PC-9 (cell line): ENCODE data around the gene PITPNB. TPM values are rescaled to one million over a fixed set of nuclear protein-coding genes. Genes with fewer than 3 reads are reported as not detected.
A peak's percentile ranks its signal among the peaks of the same experiment; 100 is the strongest.

Experiments
- BruUV-seq: library from RNA; stranded (reverse); fragments of 400-500 nt; replicated peaks from 2 replicates; lab custom pipeline; 2021; lab: Mats Ljungman, UMichigan
- CTCF ChIA-PET: fragments of 300-600 bp; sonication (Branson Sonifier 250); formaldehyde crosslinking; loops from one replicate; lab custom pipeline; 2022; ENCODE audit warnings: antibody characterized with exemption; lab: Charles Lee
- POLR2A ChIA-PET: fragments of 300-600 bp; sonication (Branson Sonifier 250); formaldehyde crosslinking; loops from one replicate; lab custom pipeline; 2022; ENCODE audit warnings: antibody characterized with exemption; ENCODE audit not compliant: unreplicated experiment; lab: Charles Lee
- DNase-seq, 2 experiments: peaks; one replicate each; pipeline versions ENCODE4 v3.0.0 to v3.0.0-alpha.2; 2015 to 2022; ENCODE audit warnings: mixed read lengths in 1 of 2
- H2AFZ ChIP-seq: fragments of 200-600 bp; sonication (generic); 2 replicates; pipeline ENCODE4 v1.8.1; 2017; ENCODE audit warnings: antibody characterized with exemption
- H3F3A ChIP-seq: fragments of 200-600 bp; sonication (generic); 2 replicates; pipeline ENCODE4 v1.8.1; 2017; ENCODE audit warnings: antibody characterized with exemption, mild to moderate bottlenecking, low read depth; ENCODE audit not compliant: insufficient read depth
- H3K27ac ChIP-seq: fragments of 200-600 bp; sonication (generic); 2 replicates; pipeline ENCODE4 v1.6.1; 2016; ENCODE audit warnings: mixed run types
- H3K27me3 ChIP-seq: fragments of 200-600 bp; sonication (generic); 2 replicates; pipeline ENCODE4 v1.6.1; 2016; ENCODE audit warnings: low read depth, mixed run types; ENCODE audit not compliant: insufficient read depth
- H3K36me3 ChIP-seq: fragments of 200-600 bp; sonication (generic); 2 replicates; pipeline ENCODE4 v1.6.1; 2016; ENCODE audit warnings: low read depth, mixed run types
- H3K4me1 ChIP-seq: fragments of 200-600 bp; sonication (generic); replicated peaks from 2 replicates; pipeline ENCODE4 v1.6.1; 2016; ENCODE audit warnings: mixed run types; ENCODE audit not compliant: insufficient read depth
- H3K4me2 ChIP-seq: fragments of 200-600 bp; sonication (generic); 2 replicates; pipeline ENCODE4 v1.6.1; 2017; ENCODE audit warnings: mixed run types
- H3K4me3 ChIP-seq: fragments of 200-600 bp; sonication (generic); 2 replicates; pipeline ENCODE4 v1.6.1; 2016; ENCODE audit warnings: mixed run types
- H3K79me2 ChIP-seq: fragments of 200-600 bp; sonication (generic); 2 replicates; pipeline ENCODE4 v1.6.1; 2017; ENCODE audit warnings: low read depth, mixed run types
- H3K9me2 ChIP-seq: fragments of 200-600 bp; sonication (generic); 2 replicates; pipeline ENCODE4 v1.8.1; 2017; ENCODE audit warnings: mild to moderate bottlenecking; ENCODE audit not compliant: insufficient read depth
- H3K9me3 ChIP-seq: fragments of 200-600 bp; sonication (generic); 2 replicates; pipeline ENCODE4 v1.8.1; 2016; ENCODE audit warnings: low read depth; ENCODE audit not compliant: insufficient read depth
- H4K20me1 ChIP-seq: fragments of 200-600 bp; sonication (generic); 2 replicates; pipeline ENCODE4 v1.8.1; 2017; ENCODE audit not compliant: insufficient read depth
- CTCF ChIP-seq: fragments of 200-600 bp; sonication (generic); conservative IDR thresholded peaks from 2 replicates; pipeline ENCODE4 v1.6.1; 2017; ENCODE audit warnings: mixed run types, antibody characterized with exemption, mild to moderate bottlenecking, moderate library complexity
- EZH2 ChIP-seq: fragments of 200-600 bp; sonication (generic); IDR thresholded peaks from 2 replicates; pipeline ENCODE4 v1.8.0; 2017; ENCODE audit warnings: antibody characterized with exemption, low read depth
- intact Hi-C: fragments of 100-400 bp; cut with micrococcal nuclease; formaldehyde crosslinking; loops from one replicate; pipeline ENCODE4 v1.10.0; 2022; ENCODE audit not compliant: unreplicated experiment
- total RNA-seq: library from RNA; stranded (reverse); gene quantifications from 2 replicates; pipeline ENCODE4 v1.2.3, GENCODE V29; 2021

Gene PITPNB
- total RNA-seq, 1 experiment from 2014 or later: 49.6 TPM

DNA sequence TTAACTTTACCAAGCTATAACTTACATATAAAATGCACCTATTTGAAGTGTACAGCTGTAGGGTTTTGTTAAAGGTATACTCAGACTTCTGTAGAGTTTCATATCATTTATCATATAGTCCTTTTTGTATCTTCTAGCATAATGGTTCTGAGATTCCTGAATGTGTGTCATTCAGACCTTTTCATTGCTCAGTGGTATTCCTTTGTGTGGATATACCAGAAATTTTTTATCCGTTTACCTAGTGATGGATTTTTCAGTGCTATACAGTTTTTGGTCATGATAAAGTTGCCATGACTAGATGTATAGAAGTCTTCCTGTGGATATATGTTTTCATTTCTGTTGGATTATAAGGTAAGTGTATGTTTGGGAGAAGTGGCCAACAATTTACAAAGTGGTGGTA lies 6.3 kb upstream of the PITPNB start:
- H3K36me3 ChIP-seq: no peaks in the 10 kb centered on the region
- H3K9me2 ChIP-seq: no peaks in the 10 kb centered on the region
- H3K4me2 ChIP-seq: no peak overlapping the region
- peaks cover 6% of the 10 kb centered on the region for H3K4me1 ChIP-seq
- POLR2A ChIA-PET: no interaction called here
- H3F3A ChIP-seq: peaks cover 12% of the 10 kb centered on the region; the same call in 1 of the 2 replicates
- peaks cover 16% of the 10 kb centered on the region for H3K79me2 ChIP-seq
- H3K9me3 ChIP-seq: no peaks in the 10 kb centered on the region
- no peaks in the 10 kb centered on the region for H4K20me1 ChIP-seq
- intact Hi-C loops: no loop called here
- H3K4me3 ChIP-seq: no peak overlapping the region
- CTCF ChIA-PET: no interaction called here
- TF ChIP-seq CTCF (no peak), EZH2 (no peak)
- no peak overlapping the region for H2AFZ ChIP-seq
- no peaks in the 10 kb centered on the region for H3K27me3 ChIP-seq
- BruUV-seq: no TSS peak
- no peak for DNase-seq
- H3K27ac ChIP-seq: no peak overlapping the region

DNA sequence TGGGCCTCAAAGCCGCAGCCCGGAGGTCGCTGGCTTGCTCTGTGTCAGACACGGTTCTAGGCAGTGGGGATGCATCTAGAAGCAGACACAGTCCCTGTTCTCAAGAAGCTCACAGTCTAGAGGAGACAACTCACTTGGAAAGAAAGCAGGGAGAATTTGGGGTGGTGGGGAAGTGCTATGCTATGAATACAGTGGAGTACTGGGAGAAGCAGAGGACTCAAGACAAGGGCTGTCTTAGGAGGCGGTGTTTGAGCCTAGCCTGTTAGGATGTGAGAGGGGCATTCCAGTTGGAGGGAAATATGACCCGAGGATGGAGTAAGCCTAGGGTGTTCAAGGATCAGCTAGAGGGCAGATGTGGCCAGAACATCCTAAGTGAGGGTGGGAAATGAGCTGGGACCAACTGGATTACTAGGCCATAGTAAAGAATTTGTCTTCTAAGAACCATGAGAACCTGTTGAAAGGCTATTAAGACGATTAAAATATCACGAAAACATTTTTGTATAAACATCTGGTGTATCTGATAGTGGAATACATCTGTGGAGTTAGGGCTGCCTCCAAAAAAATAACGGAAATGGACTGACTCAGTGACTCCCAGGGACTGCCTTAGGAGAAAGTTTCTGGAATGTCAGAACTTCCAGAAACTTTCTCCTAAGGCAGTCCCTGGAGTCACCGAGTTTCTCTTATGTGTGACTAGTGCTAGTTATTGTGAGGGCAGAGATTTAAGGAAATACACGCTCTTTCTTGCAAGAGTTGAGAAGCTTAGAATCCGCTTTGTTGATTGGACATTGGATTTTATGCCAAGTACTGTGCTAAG lies 1.1 kb upstream of the PITPNB start:
- H2AFZ ChIP-seq: peak overlapping the region; percentile 93
- POLR2A ChIA-PET: interaction anchor here (0.6 kb wide), 2 partner anchors 109 to 973 kb away, joined by 5 to 8 read pairs; no protein-coding TSS in a partner anchor
- H4K20me1 ChIP-seq: peaks cover 34% of the 10 kb centered on the region
- 0 out of 2 replicates have a peak, but pooled peaks cover 12% of the 10 kb centered on the region for H3F3A ChIP-seq
- peak overlapping the region; percentile 72 for H3K27ac ChIP-seq
- TF ChIP-seq EZH2: no peak
- no peak for TF ChIP-seq CTCF
- peak overlapping the region; percentile 78 for H3K4me2 ChIP-seq
- peak overlapping the region; percentile 86 for H3K4me3 ChIP-seq
- H3K9me3 ChIP-seq: no peaks in the 10 kb centered on the region
- intact Hi-C loops: no loop called here
- CTCF ChIA-PET: interaction anchor here (1.0 kb wide), 1 partner anchor 34 kb away, joined by 4 read pairs; no protein-coding TSS in a partner anchor
- BruUV-seq: no TSS peak
- no peaks in the 10 kb centered on the region for H3K36me3 ChIP-seq
- no peaks in the 10 kb centered on the region for H3K9me2 ChIP-seq
- H3K27me3 ChIP-seq: no peaks in the 10 kb centered on the region
- H3K79me2 ChIP-seq: peaks cover 64% of the 10 kb centered on the region
- peak in 1 of 2 experiments; percentile 15 for DNase-seq
- peaks cover 31% of the 10 kb centered on the region for H3K4me1 ChIP-seq

DNA sequence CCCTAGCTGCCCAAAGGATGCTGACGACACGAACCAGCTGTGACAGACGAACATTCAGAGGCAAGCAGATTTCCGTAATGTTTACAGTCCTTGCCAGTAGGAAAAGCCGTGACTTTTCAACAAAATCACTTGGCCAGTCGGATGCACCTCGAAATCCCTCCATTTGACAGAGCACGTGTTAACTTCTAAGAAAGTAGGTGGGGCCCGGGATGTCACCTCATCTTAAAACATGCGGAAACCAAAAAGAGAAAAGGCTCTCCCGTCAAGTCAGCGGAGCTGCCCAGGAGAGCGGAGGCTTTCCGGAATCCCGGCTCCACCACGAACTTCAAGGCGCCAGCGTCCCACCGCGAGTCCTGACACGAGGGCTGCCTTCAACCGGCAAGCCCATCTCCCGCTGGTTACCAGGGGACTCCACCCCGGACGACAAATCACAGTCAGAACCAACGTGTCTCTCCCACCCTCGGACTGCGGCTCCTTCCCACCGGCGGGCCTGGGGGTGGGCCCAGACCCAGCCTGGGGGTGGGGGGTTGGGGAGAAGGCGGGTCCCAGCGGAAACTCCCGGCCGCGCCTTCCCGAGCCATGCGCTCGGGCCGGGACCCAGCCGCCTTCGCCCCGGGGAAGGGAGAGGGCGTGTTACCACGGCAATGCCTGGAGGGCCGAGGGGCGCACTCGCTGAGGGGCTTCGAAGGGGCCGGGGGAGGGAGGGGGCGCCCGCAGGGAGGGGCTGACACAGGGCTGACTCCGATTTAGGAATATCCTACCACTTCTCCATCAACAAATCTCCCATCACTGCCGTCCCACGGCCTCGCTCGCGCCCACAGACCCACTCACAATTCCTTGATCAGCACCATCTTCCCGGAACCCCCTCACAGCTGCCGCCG lies 475 bp downstream of the PITPNB start:
- Histone ChIP-seq H3K79me2 (peaks cover 80% of the 10 kb centered on the region), H3K4me1 (peaks cover 31% of the 10 kb centered on the region), H3K27ac (peak overlapping the region; percentile 80), H3K4me2 (peak overlapping the region; percentile 81), H3F3A (peaks cover 12% of the 10 kb centered on the region; the same call in 1 of the 2 replicates), H2AFZ (peak overlapping the region; percentile 56; the same call in 1 of the 2 replicates), H4K20me1 (peaks cover 49% of the 10 kb centered on the region), H3K36me3 (no peaks in the 10 kb centered on the region), H3K9me2 (no peaks in the 10 kb centered on the region), H3K4me3 (peak overlapping the region; percentile 79), H3K9me3 (no peaks in the 10 kb centered on the region), H3K27me3 (no peaks in the 10 kb centered on the region)
- POLR2A ChIA-PET: interaction anchor here (0.5 to 0.7 kb wide), 5 partner anchors 17 to 1434 kb away, joined by 3 to 8 read pairs (median 4); no protein-coding TSS in a partner anchor
- CTCF ChIA-PET: interaction anchor here (0.6 kb wide), 1 partner anchor 1089 kb away, joined by 3 read pairs; no protein-coding TSS in a partner anchor
- TF ChIP-seq CTCF (no peak), EZH2 (no peak)
- BruUV-seq: no TSS peak
- intact Hi-C loops: no loop called here
- peak; percentile 47 to 64 for DNase-seq
